ENCODE data around the gene MYOF.

The MYOF gene

GRCh38 chr10:93495654-93496321 is 13.7 kb upstream of the MYOF start:
- peak; percentile 60 to 67 for DNase-seq (ENCODE audit: low spot score in 2 of 2)
- peaks cover 10% of the 10 kb centered on the region for H3K36me3 ChIP-seq (replicated peaks)
- no peaks in the 10 kb centered on the region for H3K27me3 ChIP-seq (ENCODE audit: low read depth)
- H3K4me3 ChIP-seq = peak overlapping the region; percentile 76
- peaks cover 20% of the 10 kb centered on the region for H3K4me1 ChIP-seq
- in situ Hi-C loops (cut with MboI; ENCODE audit: low sequenced_read_pairs) = loop anchor here (25.0 kb wide), 2 partner anchors 408 to 608 kb away; no protein-coding TSS in a partner anchor
- H3K9me3 ChIP-seq = no peaks in the 10 kb centered on the region

- Histone ChIP-seq H3K4me3 (no peak overlapping the region), H3K27me3 (ENCODE audit: low read depth) (no peaks in the 10 kb centered on the region), H3K9me3 (no peaks in the 10 kb centered on the region), H3K36me3 (replicated peaks) (0 out of 2 replicates have a peak, but pooled peaks cover 2% of the 10 kb centered on the region), H3K4me1 (peaks cover 20% of the 10 kb centered on the region)
- in situ Hi-C loops (cut with MboI; ENCODE audit: low sequenced_read_pairs) = loop anchor here (25.0 kb wide), 2 partner anchors 407 to 607 kb away; no protein-coding TSS in a partner anchor
- no peak for DNase-seq (ENCODE audit: low spot score in 2 of 2)
These were observed 12.4 kb upstream of the MYOF start for GRCh38 chr10:93494494-93494893.

- H3K4me1 ChIP-seq = peaks cover 9% of the 10 kb centered on the region
- in situ Hi-C loops (cut with MboI; ENCODE audit: low sequenced_read_pairs) = loop anchor here (25.0 kb wide), 2 partner anchors 406 to 606 kb away; no protein-coding TSS in a partner anchor
- peak in 1 of 2 experiments; percentile 17 for DNase-seq (ENCODE audit: low spot score in 2 of 2)
These were observed 11.0 kb upstream of the MYOF start for GRCh38 chr10:93493162-93493561.

GRCh38 chr10:93491602-93492121 is 9.5 kb upstream of the MYOF start:
- in situ Hi-C loops (cut with MboI; ENCODE audit: low sequenced_read_pairs) = loop anchor here (25.0 kb wide), 2 partner anchors 404 to 604 kb away; no protein-coding TSS in a partner anchor
- H3K9me3 ChIP-seq = no peaks in the 10 kb centered on the region
- no peaks in the 10 kb centered on the region for H3K36me3 ChIP-seq (replicated peaks)
- DNase-seq (ENCODE audit: low spot score in 2 of 2) = no peak
- peaks cover 8% of the 10 kb centered on the region for H3K4me1 ChIP-seq
- H3K27me3 ChIP-seq (ENCODE audit: low read depth) = no peaks in the 10 kb centered on the region
- no peak overlapping the region for H3K4me3 ChIP-seq

More at GRCh38 chr10:93493162-93493561, 11.0 kb upstream of the MYOF start:
- no peaks in the 10 kb centered on the region for H3K27me3 ChIP-seq (ENCODE audit: low read depth)
- H3K9me3 ChIP-seq = no peaks in the 10 kb centered on the region
- no peaks in the 10 kb centered on the region for H3K36me3 ChIP-seq (replicated peaks)
- no peak overlapping the region for H3K4me3 ChIP-seq

GRCh38 chr10:93488956-93489528 is 6.9 kb upstream of the MYOF start:
- Histone ChIP-seq H3K4me1 (peaks cover 10% of the 10 kb centered on the region), H3K27me3 (ENCODE audit: low read depth) (no peaks in the 10 kb centered on the region), H3K36me3 (replicated peaks) (no peaks in the 10 kb centered on the region), H3K4me3 (no peak overlapping the region), H3K9me3 (no peaks in the 10 kb centered on the region)
- in situ Hi-C loops (cut with MboI; ENCODE audit: low sequenced_read_pairs) = loop anchor here (25.0 kb wide), 2 partner anchors 402 to 602 kb away; no protein-coding TSS in a partner anchor
- DNase-seq (ENCODE audit: low spot score in 2 of 2) = no peak

- peaks cover 13% of the 10 kb centered on the region for H3K4me1 ChIP-seq
- no peak for DNase-seq (ENCODE audit: low spot score in 2 of 2)
- no peaks in the 10 kb centered on the region for H3K36me3 ChIP-seq (replicated peaks)
- no peaks in the 10 kb centered on the region for H3K9me3 ChIP-seq
- in situ Hi-C loops (cut with MboI; ENCODE audit: low sequenced_read_pairs) = loop anchor here (25.0 kb wide), 2 partner anchors 398 to 598 kb away; no protein-coding TSS in a partner anchor
- no peak overlapping the region for H3K4me3 ChIP-seq
- no peaks in the 10 kb centered on the region for H3K27me3 ChIP-seq (ENCODE audit: low read depth)
These were observed 3.6 kb upstream of the MYOF start for GRCh38 chr10:93485690-93486089.

- in situ Hi-C loops (cut with MboI; ENCODE audit: low sequenced_read_pairs) = loop anchor here (5.0 to 25.0 kb wide), 3 partner anchors 114 to 594 kb away; no protein-coding TSS in a partner anchor
- peak overlapping the region; percentile 38 for H3K4me3 ChIP-seq
- H3K27me3 ChIP-seq (ENCODE audit: low read depth) = no peaks in the 10 kb centered on the region
- no peak for DNase-seq (ENCODE audit: low spot score in 2 of 2)
- H3K36me3 ChIP-seq (replicated peaks) = no peaks in the 10 kb centered on the region
- H3K4me1 ChIP-seq = peaks cover 20% of the 10 kb centered on the region
- no peaks in the 10 kb centered on the region for H3K9me3 ChIP-seq
These were observed 443 bp downstream of the MYOF start for GRCh38 chr10:93481637-93482144.

- DNase-seq (ENCODE audit: low spot score in 2 of 2) = no peak
- no peak overlapping the region for H3K4me3 ChIP-seq
- H3K9me3 ChIP-seq = no peaks in the 10 kb centered on the region
- in situ Hi-C loops (cut with MboI; ENCODE audit: low sequenced_read_pairs) = loop anchor here (25.0 kb wide), 2 partner anchors 392 to 592 kb away; no protein-coding TSS in a partner anchor
- H3K36me3 ChIP-seq (replicated peaks) = no peaks in the 10 kb centered on the region
- no peaks in the 10 kb centered on the region for H3K27me3 ChIP-seq (ENCODE audit: low read depth)
- peaks cover 29% of the 10 kb centered on the region for H3K4me1 ChIP-seq
These were observed 3.3 kb downstream of the MYOF start for GRCh38 chr10:93478873-93479272.

- in situ Hi-C loops (cut with MboI; ENCODE audit: low sequenced_read_pairs) = loop anchor here (25.0 kb wide), 2 partner anchors 389 to 589 kb away; no protein-coding TSS in a partner anchor
- DNase-seq (ENCODE audit: low spot score in 2 of 2) = no peak
- H3K4me1 ChIP-seq = peaks cover 28% of the 10 kb centered on the region
- no peaks in the 10 kb centered on the region for H3K9me3 ChIP-seq
- H3K27me3 ChIP-seq (ENCODE audit: low read depth) = no peaks in the 10 kb centered on the region
- H3K4me3 ChIP-seq = no peak overlapping the region
- H3K36me3 ChIP-seq (replicated peaks) = no peaks in the 10 kb centered on the region
These were observed 5.4 kb downstream of the MYOF start for GRCh38 chr10:93476756-93477155.

GRCh38 chr10:93475871-93476270 is 6.3 kb downstream of the MYOF start:
- no peak overlapping the region for H3K4me3 ChIP-seq
- peak in 1 of 2 experiments; percentile 60 for DNase-seq (ENCODE audit: low spot score in 2 of 2)
- no peaks in the 10 kb centered on the region for H3K9me3 ChIP-seq
- no peaks in the 10 kb centered on the region for H3K27me3 ChIP-seq (ENCODE audit: low read depth)
- in situ Hi-C loops (cut with MboI; ENCODE audit: low sequenced_read_pairs) = loop anchor here (25.0 kb wide), 2 partner anchors 389 to 589 kb away; no protein-coding TSS in a partner anchor
- peaks cover 28% of the 10 kb centered on the region for H3K4me1 ChIP-seq
- no peaks in the 10 kb centered on the region for H3K36me3 ChIP-seq (replicated peaks)

GRCh38 chr10:93475227-93475626 is 6.9 kb downstream of the MYOF start:
- Histone ChIP-seq H3K4me1 (peaks cover 32% of the 10 kb centered on the region), H3K36me3 (replicated peaks) (no peaks in the 10 kb centered on the region)

GRCh38 chr10:93473804-93474472 is 8.2 kb downstream of the MYOF start:
- DNase-seq (ENCODE audit: low spot score in 2 of 2) = no peak
- Histone ChIP-seq H3K4me1 (peaks cover 26% of the 10 kb centered on the region), H3K4me3 (no peak overlapping the region), H3K9me3 (peaks cover 3% of the 10 kb centered on the region), H3K27me3 (ENCODE audit: low read depth) (no peaks in the 10 kb centered on the region), H3K36me3 (replicated peaks) (no peaks in the 10 kb centered on the region)
- in situ Hi-C loops (cut with MboI; ENCODE audit: low sequenced_read_pairs) = no loop called here

More at GRCh38 chr10:93475227-93475626, 6.9 kb downstream of the MYOF start:
- in situ Hi-C loops (cut with MboI; ENCODE audit: low sequenced_read_pairs) = loop anchor here (25.0 kb wide), 2 partner anchors 388 to 588 kb away; no protein-coding TSS in a partner anchor
- no peak for DNase-seq (ENCODE audit: low spot score in 2 of 2)
- H3K27me3 ChIP-seq (ENCODE audit: low read depth) = no peaks in the 10 kb centered on the region
- no peak overlapping the region for H3K4me3 ChIP-seq
- H3K9me3 ChIP-seq = peaks cover 3% of the 10 kb centered on the region

- Histone ChIP-seq H3K4me3 (no peak overlapping the region), H3K27me3 (ENCODE audit: low read depth) (no peaks in the 10 kb centered on the region), H3K9me3 (peaks cover 3% of the 10 kb centered on the region), H3K36me3 (replicated peaks) (no peaks in the 10 kb centered on the region), H3K4me1 (peaks cover 26% of the 10 kb centered on the region)
- in situ Hi-C loops (cut with MboI; ENCODE audit: low sequenced_read_pairs) = no loop called here
- DNase-seq (ENCODE audit: low spot score in 2 of 2) = no peak
These were observed 9.0 kb downstream of the MYOF start for GRCh38 chr10:93473161-93473560.
